Activated T-helper 9 cell treated with anti-CD3 and anti-CD28 coated beads, Interleukin-2, amount 50 U/mL, for 16 hours (primary cell): ENCODE data around the gene CACNA2D2.

ENCODE experiments used
- DNase-seq: peaks from one replicate; pipeline ENCODE4 v3.0.0-alpha.2; 2020; ENCODE audit warnings: low read depth

CACNA2D2 gene

GRCh38 chr3:50395070-50395860 lies 108.2 kb downstream of the CACNA2D2 start:
- no peak for DNase-seq

- no peak for DNase-seq
Measured at GRCh38 chr3:50393061-50393460, 110.4 kb downstream of the CACNA2D2 start.

GRCh38 chr3:50392101-50392715 lies 111.2 kb downstream of the CACNA2D2 start:
- DNase-seq = no peak

GRCh38 chr3:50390508-50391224 lies 112.8 kb downstream of the CACNA2D2 start:
- DNase-seq = no peak

GRCh38 chr3:50389414-50389767 lies 114.0 kb downstream of the CACNA2D2 start:
- no peak for DNase-seq

- DNase-seq = no peak
Measured at GRCh38 chr3:50388720-50389413, 114.6 kb downstream of the CACNA2D2 start.

GRCh38 chr3:50388016-50388719 lies 115.3 kb downstream of the CACNA2D2 start:
- DNase-seq = no peak

GRCh38 chr3:50385754-50386153 lies 117.7 kb downstream of the CACNA2D2 start:
- no peak for DNase-seq

- no peak for DNase-seq
Measured at GRCh38 chr3:50383750-50384149, 119.7 kb downstream of the CACNA2D2 start.

- no peak for DNase-seq
Measured at GRCh38 chr3:50382722-50383121, 120.7 kb downstream of the CACNA2D2 start.

- no peak for DNase-seq
Measured at GRCh38 chr3:50381383-50381782, 122.1 kb downstream of the CACNA2D2 start.

- no peak for DNase-seq
Measured at GRCh38 chr3:50380405-50381085, 122.9 kb downstream of the CACNA2D2 start.

- DNase-seq = no peak
Measured at GRCh38 chr3:50378757-50379156, 124.7 kb downstream of the CACNA2D2 start.

GRCh38 chr3:50378024-50378423 lies 125.4 kb downstream of the CACNA2D2 start:
- no peak for DNase-seq

GRCh38 chr3:50375258-50375931 lies 128.0 kb downstream of the CACNA2D2 start:
- no peak for DNase-seq

- DNase-seq = no peak
Measured at GRCh38 chr3:50374363-50375257, 128.8 kb downstream of the CACNA2D2 start.

GRCh38 chr3:50373146-50374051 lies 130.0 kb downstream of the CACNA2D2 start:
- no peak for DNase-seq

- no peak for DNase-seq
Measured at GRCh38 chr3:50372349-50372748, 131.1 kb downstream of the CACNA2D2 start.
